Neuron (in vitro differentiated cells): Measurements from ENCODE around the gene CAPSL.

Source experiments
- H2AFZ ChIP-seq: one replicate; pipeline ENCODE4 v1.6.1; 2013; ENCODE audit warnings: low read depth, mild to moderate bottlenecking, inconsistent platforms, low read length, moderate library complexity
- H3K27me3 ChIP-seq: one replicate; pipeline ENCODE4 v1.6.1; 2013; ENCODE audit warnings: low read length; ENCODE audit not compliant: insufficient read depth
- H3K36me3 ChIP-seq: one replicate; pipeline ENCODE4 v1.6.1; 2013; ENCODE audit warnings: low read length; ENCODE audit not compliant: insufficient read depth
- H3K4me1 ChIP-seq: one replicate; pipeline ENCODE4 v1.6.1; 2013; ENCODE audit warnings: low read length; ENCODE audit not compliant: insufficient read depth
- H3K4me3 ChIP-seq: 2 replicates; pipeline ENCODE4 v1.5.1; 2013; ENCODE audit warnings: mild to moderate bottlenecking, low read length, moderate library complexity
- H3K9me3 ChIP-seq: one replicate; pipeline ENCODE4 v1.6.1; 2013; ENCODE audit warnings: low read length

Gene CAPSL

DNA sequence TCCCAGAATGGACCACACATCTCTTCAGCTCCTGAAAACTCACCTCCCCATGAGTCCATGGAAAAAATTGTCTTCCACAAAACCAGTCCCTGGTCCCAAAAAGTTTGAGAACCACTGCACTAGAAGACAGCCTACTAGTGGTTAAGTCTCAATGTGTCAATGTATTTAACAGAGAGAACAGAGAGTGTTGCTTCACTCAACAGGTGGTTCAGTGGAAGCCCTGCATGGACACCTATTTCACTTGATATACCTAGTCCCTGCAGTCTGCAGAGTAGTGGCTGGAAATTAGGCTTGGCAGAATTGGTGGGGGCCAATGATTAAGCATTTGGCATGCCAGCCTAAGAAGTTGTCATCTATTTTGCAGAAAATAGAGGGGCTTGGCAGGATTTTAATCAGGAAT lies 58.8 kb downstream of the CAPSL start:
- Histone ChIP-seq H3K9me3 (no peaks in the 10 kb centered on the region), H3K4me1 (peaks cover 2% of the 10 kb centered on the region)

DNA sequence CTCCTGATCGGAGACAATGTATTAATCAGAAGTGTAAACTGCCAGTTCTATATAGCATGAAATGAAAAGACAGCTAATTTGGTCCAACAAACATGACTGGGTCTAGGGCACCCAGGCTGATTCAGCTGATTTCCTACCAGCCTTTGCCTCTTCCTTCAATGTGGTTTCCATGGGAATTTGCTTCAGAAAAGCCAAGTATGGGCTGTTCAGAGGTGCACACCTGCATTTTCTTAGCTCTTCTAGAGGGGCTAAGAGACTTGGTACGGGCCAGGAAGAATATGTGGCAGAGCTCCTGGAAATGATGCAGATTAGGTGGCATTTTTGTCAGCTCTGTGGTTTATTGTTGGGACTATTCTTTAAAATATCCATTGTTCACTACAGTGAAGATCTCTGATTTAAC lies 59.3 kb downstream of the CAPSL start:
- H3K4me1 ChIP-seq, result peaks cover 2% of the 10 kb centered on the region
- H3K4me3 ChIP-seq, result no peak overlapping the region
- H2AFZ ChIP-seq, result no peak overlapping the region
- H3K27me3 ChIP-seq, result no peaks in the 10 kb centered on the region
- H3K9me3 ChIP-seq, result no peaks in the 10 kb centered on the region
- no peaks in the 10 kb centered on the region for H3K36me3 ChIP-seq

More for the DNA sequence above, 58.8 kb downstream of the CAPSL start:
- Histone ChIP-seq H3K4me3 (no peak overlapping the region), H3K27me3 (no peaks in the 10 kb centered on the region), H3K36me3 (no peaks in the 10 kb centered on the region), H2AFZ (no peak overlapping the region)

DNA sequence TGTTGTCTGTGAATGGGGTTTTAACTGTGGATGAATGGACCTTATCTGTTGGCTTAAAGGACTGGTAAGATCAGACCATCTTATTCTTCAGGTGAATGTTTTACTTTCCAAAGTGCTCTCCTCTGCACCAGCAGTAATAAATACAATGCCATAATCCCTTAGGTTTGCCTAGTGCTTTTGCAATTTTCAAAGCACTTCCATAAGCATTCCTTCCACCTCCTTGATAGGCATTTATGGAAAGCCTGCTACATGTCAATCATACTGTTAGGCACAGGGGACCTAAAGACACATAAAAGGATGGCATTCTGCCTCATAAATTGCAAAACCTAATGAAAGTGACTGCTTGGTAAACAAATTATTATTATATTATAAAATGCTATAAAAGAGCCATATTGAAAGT lies 60.3 kb downstream of the CAPSL start:
- Histone ChIP-seq H3K9me3 (no peaks in the 10 kb centered on the region), H3K36me3 (no peaks in the 10 kb centered on the region), H2AFZ (no peak overlapping the region), H3K4me3 (no peak overlapping the region), H3K27me3 (no peaks in the 10 kb centered on the region), H3K4me1 (peaks cover 2% of the 10 kb centered on the region)

DNA sequence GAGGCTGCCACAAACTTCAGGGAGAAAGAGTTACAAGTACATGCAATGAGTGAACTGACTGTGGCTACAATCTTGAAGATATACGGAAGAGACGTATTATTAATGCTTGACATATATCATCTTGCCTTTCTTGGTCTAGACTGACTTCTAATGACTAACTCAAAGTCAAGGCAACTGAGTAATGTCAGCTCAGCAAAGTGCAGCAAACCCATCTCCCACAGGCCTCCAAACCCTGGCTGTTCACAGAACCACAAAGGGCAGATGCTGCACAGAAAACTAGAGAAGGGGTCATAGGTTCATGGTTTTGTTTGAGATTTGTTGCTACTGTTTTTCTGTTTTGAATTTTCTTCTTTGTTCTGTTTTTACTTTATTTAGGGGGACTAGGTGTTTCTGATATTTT lies 60.8 kb downstream of the CAPSL start:
- H3K9me3 ChIP-seq, result no peaks in the 10 kb centered on the region
- H3K27me3 ChIP-seq, result no peaks in the 10 kb centered on the region
- no peaks in the 10 kb centered on the region for H3K36me3 ChIP-seq
- no peak overlapping the region for H3K4me3 ChIP-seq
- H2AFZ ChIP-seq, result no peak overlapping the region
- H3K4me1 ChIP-seq, result peaks cover 2% of the 10 kb centered on the region

DNA sequence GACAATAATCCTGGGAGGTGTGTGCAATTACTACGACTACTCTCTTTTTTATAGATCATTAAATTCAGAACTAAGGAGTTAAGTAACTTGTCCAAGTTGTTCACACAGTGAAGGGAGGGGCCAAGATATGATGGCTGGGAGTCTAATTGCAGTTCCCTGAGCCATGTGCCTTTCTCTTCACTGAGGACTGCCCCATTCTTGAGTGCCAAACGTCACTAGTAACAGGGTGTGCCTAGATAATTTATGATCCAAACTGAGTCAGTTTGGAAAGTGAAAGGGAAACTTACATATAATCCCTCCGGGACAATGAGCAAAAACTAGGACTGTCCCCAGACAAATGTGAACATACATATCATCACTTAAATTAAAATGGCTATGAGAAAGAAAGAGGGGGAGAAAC lies 61.5 kb downstream of the CAPSL start:
- Histone ChIP-seq H3K4me1 (peaks cover 2% of the 10 kb centered on the region), H3K9me3 (no peaks in the 10 kb centered on the region), H3K36me3 (no peaks in the 10 kb centered on the region), H3K27me3 (no peaks in the 10 kb centered on the region), H2AFZ (no peak overlapping the region), H3K4me3 (no peak overlapping the region)

DNA sequence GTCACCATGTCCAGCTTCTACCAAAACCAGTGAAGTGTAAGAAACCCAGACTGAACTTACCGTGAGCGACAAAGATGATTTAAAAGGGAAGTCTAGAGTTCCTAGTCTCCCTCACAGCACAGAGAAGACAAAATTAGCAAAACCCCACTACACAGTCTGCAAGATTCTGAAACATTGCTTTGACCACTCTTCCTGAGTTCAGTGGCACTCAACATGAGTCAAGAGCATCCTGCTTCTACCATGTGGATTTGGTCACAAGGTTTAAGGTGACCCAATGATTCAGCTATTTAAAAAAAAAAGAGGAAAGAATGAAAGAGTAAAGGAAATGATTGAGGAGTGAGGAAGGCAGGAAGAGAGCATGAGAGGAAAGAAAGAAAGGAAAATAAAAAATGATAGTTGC lies 62.0 kb downstream of the CAPSL start:
- H2AFZ ChIP-seq, result no peak overlapping the region
- no peaks in the 10 kb centered on the region for H3K36me3 ChIP-seq
- H3K4me1 ChIP-seq, result peaks cover 2% of the 10 kb centered on the region
- no peaks in the 10 kb centered on the region for H3K9me3 ChIP-seq
- H3K27me3 ChIP-seq, result no peaks in the 10 kb centered on the region
- no peak overlapping the region for H3K4me3 ChIP-seq

DNA sequence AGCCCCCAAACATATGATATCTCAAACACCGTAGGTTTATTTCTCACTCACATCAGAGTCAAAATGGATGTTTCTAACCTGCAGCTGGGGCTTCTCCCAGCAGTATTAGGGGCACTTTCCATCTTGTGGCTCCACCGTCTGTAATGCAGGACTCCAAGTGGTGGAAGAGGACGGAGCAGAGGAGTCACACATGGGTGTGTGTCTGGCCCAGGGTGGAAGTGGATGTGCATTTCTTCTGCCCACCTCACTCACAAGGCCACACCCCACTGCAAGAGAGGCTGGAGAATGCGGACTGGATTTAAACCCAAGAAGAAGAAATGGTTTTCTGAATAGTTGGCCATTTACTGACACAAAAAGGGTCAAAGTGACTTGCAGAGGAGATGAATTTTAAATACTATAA lies 67.8 kb downstream of the CAPSL start:
- peaks cover 3% of the 10 kb centered on the region for H3K27me3 ChIP-seq
- no peaks in the 10 kb centered on the region for H3K9me3 ChIP-seq
- no peak overlapping the region for H2AFZ ChIP-seq
- H3K4me1 ChIP-seq, result no peaks in the 10 kb centered on the region
- H3K36me3 ChIP-seq, result no peaks in the 10 kb centered on the region
- no peak overlapping the region for H3K4me3 ChIP-seq

DNA sequence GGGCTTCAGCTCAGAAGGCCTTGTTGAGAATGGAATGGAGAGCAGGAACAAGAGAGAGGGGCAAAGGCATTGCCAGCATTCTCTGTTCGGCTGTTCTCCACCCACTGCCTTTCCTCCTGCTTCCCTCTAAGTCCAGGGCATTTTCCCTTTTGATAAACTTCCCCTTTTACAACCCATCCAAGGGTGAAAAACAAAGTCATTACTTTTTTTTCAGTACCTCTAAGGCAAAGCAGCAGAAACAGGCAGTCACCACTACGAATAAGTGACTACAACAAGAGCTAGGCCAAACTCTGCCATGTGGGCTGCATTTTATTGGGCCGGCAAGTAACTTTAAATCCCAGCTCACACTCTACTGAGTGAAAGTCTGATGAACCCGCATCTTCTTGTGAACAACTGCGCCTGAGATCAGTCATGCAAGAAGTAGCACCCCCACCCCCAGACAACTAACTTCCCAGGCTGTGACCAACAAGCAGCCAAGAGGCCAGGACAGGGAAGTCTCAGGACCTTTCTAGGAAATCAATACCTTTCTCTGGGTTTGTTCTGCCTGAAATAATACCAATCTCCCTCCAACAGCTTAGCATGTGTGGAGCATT lies 68.6 kb downstream of the CAPSL start:
- Histone ChIP-seq H3K4me1 (no peaks in the 10 kb centered on the region), H3K27me3 (peaks cover 3% of the 10 kb centered on the region), H3K9me3 (no peaks in the 10 kb centered on the region), H3K36me3 (no peaks in the 10 kb centered on the region), H2AFZ (no peak overlapping the region), H3K4me3 (no peak overlapping the region)

DNA sequence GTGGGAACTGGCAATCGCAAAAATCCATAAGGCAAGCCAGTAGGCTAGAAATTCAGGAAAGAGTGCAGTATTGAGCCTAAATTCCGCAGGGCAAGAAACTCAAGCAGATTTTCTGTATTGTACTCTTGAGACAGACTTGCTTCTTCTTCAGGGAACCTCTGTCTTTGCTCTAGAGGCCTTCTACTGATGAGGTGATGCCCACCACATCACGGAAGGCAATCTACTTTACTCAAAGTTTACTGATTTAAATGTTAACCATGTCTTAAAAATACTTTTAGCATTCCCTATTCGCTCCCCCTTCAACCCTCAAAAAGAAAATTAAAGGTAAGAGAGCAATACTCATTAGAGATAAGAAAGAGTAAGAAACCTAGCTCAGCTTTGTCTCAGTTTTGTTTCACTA lies 70.4 kb downstream of the CAPSL start:
- Histone ChIP-seq H3K36me3 (no peaks in the 10 kb centered on the region), H3K27me3 (peaks cover 6% of the 10 kb centered on the region), H3K4me1 (no peaks in the 10 kb centered on the region), H2AFZ (no peak overlapping the region), H3K9me3 (no peaks in the 10 kb centered on the region), H3K4me3 (no peak overlapping the region)

DNA sequence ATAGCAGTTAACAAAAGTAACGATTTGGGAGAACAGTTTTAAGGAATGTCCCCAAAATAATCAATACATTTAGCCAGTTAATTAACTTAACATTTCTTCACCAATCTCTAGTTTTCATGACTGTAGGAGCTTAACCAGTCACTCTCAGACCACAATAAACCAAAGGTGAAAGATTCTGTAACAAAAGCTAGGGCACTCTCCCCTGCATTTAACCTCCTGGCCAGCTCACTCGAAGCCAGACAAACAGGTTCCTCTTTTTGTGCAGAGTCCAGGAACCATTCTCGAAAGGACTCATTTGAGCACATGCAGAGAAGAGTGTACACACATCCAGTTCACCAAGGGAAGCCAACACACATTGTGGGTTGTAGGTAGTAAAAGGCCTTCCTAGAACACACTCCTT lies 75.3 kb downstream of the CAPSL start:
- no peak overlapping the region for H2AFZ ChIP-seq
- no peak overlapping the region for H3K4me3 ChIP-seq
- peaks cover 14% of the 10 kb centered on the region for H3K27me3 ChIP-seq
- no peaks in the 10 kb centered on the region for H3K9me3 ChIP-seq
- no peaks in the 10 kb centered on the region for H3K36me3 ChIP-seq
- peaks cover 8% of the 10 kb centered on the region for H3K4me1 ChIP-seq

DNA sequence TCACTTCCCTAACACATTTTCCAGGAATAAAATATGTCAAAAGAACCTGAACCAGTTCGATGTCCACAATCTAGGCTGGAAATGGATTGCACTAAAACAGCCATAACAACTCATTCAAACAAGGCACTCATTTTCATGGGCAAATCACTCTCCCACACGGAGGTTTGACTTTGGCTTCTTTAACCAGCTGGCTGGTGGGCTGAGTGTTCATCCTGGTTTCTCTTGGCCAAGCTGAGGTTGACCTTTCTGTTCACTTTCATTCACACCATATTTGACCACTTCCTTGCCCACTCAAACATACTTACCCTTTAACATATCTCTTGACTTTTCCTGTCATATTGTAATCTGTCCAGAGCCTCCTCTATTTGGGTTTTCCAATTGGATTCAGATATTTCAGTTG lies 76.3 kb downstream of the CAPSL start:
- Histone ChIP-seq H3K4me3 (no peak overlapping the region), H2AFZ (no peak overlapping the region), H3K27me3 (peaks cover 15% of the 10 kb centered on the region), H3K4me1 (peaks cover 8% of the 10 kb centered on the region), H3K9me3 (no peaks in the 10 kb centered on the region), H3K36me3 (no peaks in the 10 kb centered on the region)

DNA sequence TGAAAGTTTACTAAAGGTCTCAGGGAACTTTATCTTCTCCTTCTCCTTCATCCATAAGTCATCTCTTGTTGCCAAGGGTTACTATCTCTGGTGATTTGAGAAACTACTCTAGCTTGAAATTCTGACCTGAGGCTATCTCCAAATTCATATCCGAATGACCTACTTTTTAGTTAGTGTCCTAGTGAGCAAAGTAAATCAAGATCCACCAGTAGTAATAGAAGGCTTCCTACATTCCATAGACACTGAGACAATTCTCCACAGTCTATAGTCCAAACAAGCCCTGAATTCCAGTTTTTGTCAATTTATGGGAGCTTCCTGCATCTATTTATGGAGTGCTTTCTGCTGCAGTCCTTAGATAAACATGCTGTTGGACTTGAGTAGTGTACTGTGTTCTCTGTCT lies 76.7 kb downstream of the CAPSL start:
- Histone ChIP-seq H2AFZ (no peak overlapping the region), H3K9me3 (no peaks in the 10 kb centered on the region), H3K36me3 (no peaks in the 10 kb centered on the region), H3K4me1 (peaks cover 8% of the 10 kb centered on the region), H3K4me3 (no peak overlapping the region), H3K27me3 (peaks cover 18% of the 10 kb centered on the region)

DNA sequence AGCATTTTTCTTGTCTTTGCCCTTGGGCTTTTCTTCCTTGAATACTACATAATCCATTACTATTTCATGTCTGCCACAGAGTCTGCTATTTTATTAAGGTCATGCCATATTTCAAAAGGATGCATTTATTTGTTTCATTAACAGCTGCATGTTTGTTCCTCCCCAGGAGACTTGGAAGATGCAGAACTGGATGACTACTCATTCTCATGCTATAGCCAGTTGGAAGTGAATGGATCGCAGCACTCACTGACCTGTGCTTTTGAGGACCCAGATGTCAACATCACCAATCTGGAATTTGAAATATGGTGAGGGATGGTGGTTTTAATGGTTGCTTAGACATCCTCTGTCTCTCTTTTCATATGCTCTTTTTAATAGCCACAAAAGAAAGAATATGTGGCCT lies 77.7 kb downstream of the CAPSL start:
- Histone ChIP-seq H2AFZ (no peak overlapping the region), H3K36me3 (no peaks in the 10 kb centered on the region), H3K27me3 (peaks cover 21% of the 10 kb centered on the region), H3K4me1 (peaks cover 8% of the 10 kb centered on the region), H3K4me3 (no peak overlapping the region), H3K9me3 (no peaks in the 10 kb centered on the region)

DNA sequence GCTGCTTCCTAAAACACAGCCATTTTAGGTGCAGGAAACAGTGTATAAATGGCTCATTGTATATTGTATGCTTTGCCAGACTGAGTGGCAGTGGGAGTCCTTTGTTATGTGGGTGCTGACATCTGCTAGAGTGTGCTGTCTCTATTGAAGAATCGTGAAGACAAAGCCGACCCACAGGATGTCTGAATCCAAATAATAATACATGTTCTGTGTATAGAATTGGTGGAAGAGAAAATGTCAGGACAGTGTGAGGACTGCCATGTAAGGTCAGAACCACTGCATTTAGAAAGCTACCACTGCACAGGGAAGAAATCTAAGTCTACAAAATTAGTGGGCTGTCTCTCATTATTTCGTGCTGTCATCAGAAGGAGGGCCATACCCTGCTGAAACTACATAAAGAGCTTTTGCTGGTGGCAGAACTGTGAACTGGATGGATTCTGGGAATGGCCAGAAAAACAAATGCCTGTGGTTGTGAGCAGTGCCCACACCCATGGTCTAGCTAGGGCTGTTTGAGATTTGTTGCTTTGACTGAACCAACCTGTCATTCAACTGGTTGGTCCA lies 79.2 kb downstream of the CAPSL start:
- peaks cover 25% of the 10 kb centered on the region for H3K27me3 ChIP-seq
- H2AFZ ChIP-seq, result no peak overlapping the region

More for the DNA sequence above, 79.2 kb downstream of the CAPSL start:
- Histone ChIP-seq H3K4me1 (peaks cover 8% of the 10 kb centered on the region), H3K36me3 (no peaks in the 10 kb centered on the region), H3K9me3 (no peaks in the 10 kb centered on the region), H3K4me3 (no peak overlapping the region)
